ENCODE measurements around the gene GGTLC1. TPM values are rescaled to one million over a fixed set of nuclear protein-coding genes. Genes with fewer than 3 reads are reported as not detected.
"Not testable (repeated sequence)": the region's sequence is repeated elsewhere in the genome, so short reads cannot be mapped to it uniquely, and the experiment has no call there.

Gene GGTLC1
- total and polyA plus RNA-seq, 4 donors: 4.2 to 98.4 (median 17.5) TPM

- TF ChIP-seq CTCF (IDR thresholded peaks at IDR 0.05; ENCODE audit: control extremely low read depth, extremely low read depth): no peak
- no peaks in the 10 kb centered on the region for H3K36me3 ChIP-seq (ENCODE audit: control insufficient read depth in 4 of 4, insufficient read depth in 4 of 4, low read length in 4 of 4)
- no peak overlapping the region for H3K27ac ChIP-seq (ENCODE audit: low read depth in 1 of 2, low read length in 1 of 2)
- H3K4me3 ChIP-seq: no peak overlapping the region
- peaks cover 0 to 5% (median 3%) of the 10 kb centered on the region in 3 donors for H3K27me3 ChIP-seq (ENCODE audit: control insufficient read depth in 3 of 3, insufficient read depth in 3 of 3, low read length in 2 of 3)
- DNase-seq: no peak
- H3K9me3 ChIP-seq (ENCODE audit: control insufficient read depth in 4 of 4, insufficient read depth in 3 of 4, low read length in 3 of 4): no peaks in the 10 kb centered on the region
- ATAC-seq (ENCODE audit: insufficient read depth, low FRiP score): no peak
- 82 to 92% methylated on average over 4 of the region's 4 CpGs for WGBS, 2 donors
- H3K9ac ChIP-seq (ENCODE audit: insufficient read depth in 1 of 2, low read length in 2 of 2): no peak overlapping the region
- H3K4me1 ChIP-seq (ENCODE audit: control insufficient read depth in 5 of 5, insufficient read depth in 5 of 5, low read length in 5 of 5): no peaks in the 10 kb centered on the region
These were observed 10.3 kb upstream of the GGTLC1 start for GRCh38 chr20:23998844-23999243.

- Histone ChIP-seq H3K4me1 (ENCODE audit: control insufficient read depth in 5 of 5, insufficient read depth in 5 of 5, low read length in 5 of 5) (no peaks in the 10 kb centered on the region), H3K4me3 (no peak overlapping the region), H3K27ac (ENCODE audit: low read depth in 1 of 2, low read length in 1 of 2) (no peak overlapping the region), H3K27me3 (ENCODE audit: control insufficient read depth in 3 of 3, insufficient read depth in 3 of 3, low read length in 2 of 3) (peaks cover 0 to 5% (median 3%) of the 10 kb centered on the region in 3 donors), H3K9me3 (ENCODE audit: control insufficient read depth in 4 of 4, insufficient read depth in 3 of 4, low read length in 3 of 4) (no peaks in the 10 kb centered on the region), H3K9ac (ENCODE audit: insufficient read depth in 1 of 2, low read length in 2 of 2) (no peak overlapping the region), H3K36me3 (ENCODE audit: control insufficient read depth in 4 of 4, insufficient read depth in 4 of 4, low read length in 4 of 4) (no peaks in the 10 kb centered on the region)
- TF ChIP-seq CTCF (IDR thresholded peaks at IDR 0.05; ENCODE audit: control extremely low read depth, extremely low read depth): no peak
- ATAC-seq (ENCODE audit: insufficient read depth, low FRiP score) (no peak), DNase-seq (no peak)
- 90 to 95% methylated on average over 8 of the region's 8 CpGs for WGBS, 2 donors
These were observed 9.8 kb upstream of the GGTLC1 start for GRCh38 chr20:23998392-23998791.

GRCh38 chr20:23995905-23996666 lies 7.5 kb upstream of the GGTLC1 start:
- no peaks in the 10 kb centered on the region for H3K27me3 ChIP-seq (ENCODE audit: control insufficient read depth in 3 of 3, insufficient read depth in 3 of 3, low read length in 2 of 3)
- 52 to 54% methylated on average over 11 of the region's 11 CpGs for WGBS, 2 donors
- H3K4me1 ChIP-seq (ENCODE audit: control insufficient read depth in 5 of 5, insufficient read depth in 5 of 5, low read length in 5 of 5): no peaks in the 10 kb centered on the region
- no peak overlapping the region for H3K27ac ChIP-seq (ENCODE audit: low read depth in 1 of 2, low read length in 1 of 2)
- H3K9me3 ChIP-seq (ENCODE audit: control insufficient read depth in 4 of 4, insufficient read depth in 3 of 4, low read length in 3 of 4): no peaks in the 10 kb centered on the region
- H3K36me3 ChIP-seq (ENCODE audit: control insufficient read depth in 4 of 4, insufficient read depth in 4 of 4, low read length in 4 of 4): no peaks in the 10 kb centered on the region
- H3K4me3 ChIP-seq: no peak overlapping the region
- H3K9ac ChIP-seq (ENCODE audit: insufficient read depth in 1 of 2, low read length in 2 of 2): no peak overlapping the region
- no peak for ATAC-seq (ENCODE audit: insufficient read depth, low FRiP score)
- peak; percentile 31 to 51 (median 49) for DNase-seq
- peak; percentile 58 for TF ChIP-seq CTCF (IDR thresholded peaks at IDR 0.05; ENCODE audit: control extremely low read depth, extremely low read depth)

- WGBS, 2 donors: 78 to 83% methylated on average over 5 to 6 of the region's 6 CpGs
- H3K27ac ChIP-seq (ENCODE audit: low read depth in 1 of 2, low read length in 1 of 2); ATAC-seq (ENCODE audit: insufficient read depth, low FRiP score); H3K4me3 ChIP-seq; H3K27me3 ChIP-seq (ENCODE audit: control insufficient read depth in 3 of 3, insufficient read depth in 3 of 3, low read length in 2 of 3); H3K36me3 ChIP-seq (ENCODE audit: control insufficient read depth in 4 of 4, insufficient read depth in 4 of 4, low read length in 4 of 4); H3K4me1 ChIP-seq (ENCODE audit: control insufficient read depth in 5 of 5, insufficient read depth in 5 of 5, low read length in 5 of 5); H3K9me3 ChIP-seq (ENCODE audit: control insufficient read depth in 4 of 4, insufficient read depth in 3 of 4, low read length in 3 of 4); H3K9ac ChIP-seq (ENCODE audit: insufficient read depth in 1 of 2, low read length in 2 of 2); DNase-seq: not testable (repeated sequence)
These were observed 6.7 kb upstream of the GGTLC1 start for GRCh38 chr20:23995291-23995690.

GRCh38 chr20:23994001-23994633 lies 5.5 kb upstream of the GGTLC1 start:
- WGBS, 2 donors: 91 to 93% methylated on average over 11 to 14 of the region's 14 CpGs
- not testable (repeated sequence) for DNase-seq; H3K9me3 ChIP-seq (ENCODE audit: control insufficient read depth in 4 of 4, insufficient read depth in 3 of 4, low read length in 3 of 4)

GRCh38 chr20:23993440-23993839 lies 4.9 kb upstream of the GGTLC1 start:
- not testable (repeated sequence) for DNase-seq; H3K4me1 ChIP-seq (ENCODE audit: control insufficient read depth in 5 of 5, insufficient read depth in 5 of 5, low read length in 5 of 5); H3K4me3 ChIP-seq; H3K9ac ChIP-seq (ENCODE audit: insufficient read depth in 1 of 2, low read length in 2 of 2); H3K27me3 ChIP-seq (ENCODE audit: control insufficient read depth in 3 of 3, insufficient read depth in 3 of 3, low read length in 2 of 3); ATAC-seq (ENCODE audit: insufficient read depth, low FRiP score); H3K27ac ChIP-seq (ENCODE audit: low read depth in 1 of 2, low read length in 1 of 2); H3K36me3 ChIP-seq (ENCODE audit: control insufficient read depth in 4 of 4, insufficient read depth in 4 of 4, low read length in 4 of 4); H3K9me3 ChIP-seq (ENCODE audit: control insufficient read depth in 4 of 4, insufficient read depth in 3 of 4, low read length in 3 of 4)
- 81 to 85% methylated on average over 10 to 12 of the region's 12 CpGs for WGBS, 2 donors

More at GRCh38 chr20:23994001-23994633, 5.5 kb upstream of the GGTLC1 start:
- ATAC-seq (ENCODE audit: insufficient read depth, low FRiP score); H3K36me3 ChIP-seq (ENCODE audit: control insufficient read depth in 4 of 4, insufficient read depth in 4 of 4, low read length in 4 of 4); H3K27me3 ChIP-seq (ENCODE audit: control insufficient read depth in 3 of 3, insufficient read depth in 3 of 3, low read length in 2 of 3); H3K27ac ChIP-seq (ENCODE audit: low read depth in 1 of 2, low read length in 1 of 2); H3K4me3 ChIP-seq; H3K4me1 ChIP-seq (ENCODE audit: control insufficient read depth in 5 of 5, insufficient read depth in 5 of 5, low read length in 5 of 5); H3K9ac ChIP-seq (ENCODE audit: insufficient read depth in 1 of 2, low read length in 2 of 2): not testable (repeated sequence)

Measured in lung (tissue), 12 donors.